IPS-18c (cell line): ENCODE measurements around the gene GPC5.
"Not testable (repeated sequence)": the region's sequence is repeated elsewhere in the genome, so short reads cannot be mapped to it uniquely, and the experiment has no call there.

Experiments
- H3K4me3 ChIP-seq: 2 replicates; pipeline ENCODE4 v1.7.0; 2013; ENCODE audit warnings: low read depth, mild to moderate bottlenecking, low read length, moderate library complexity; ENCODE audit not compliant: insufficient read depth
- H3K9me3 ChIP-seq: one replicate; pipeline ENCODE4 v1.6.1; 2013; ENCODE audit warnings: mild to moderate bottlenecking, low read length, moderate library complexity; ENCODE audit not compliant: control insufficient read depth, insufficient read depth

Gene GPC5

DNA sequence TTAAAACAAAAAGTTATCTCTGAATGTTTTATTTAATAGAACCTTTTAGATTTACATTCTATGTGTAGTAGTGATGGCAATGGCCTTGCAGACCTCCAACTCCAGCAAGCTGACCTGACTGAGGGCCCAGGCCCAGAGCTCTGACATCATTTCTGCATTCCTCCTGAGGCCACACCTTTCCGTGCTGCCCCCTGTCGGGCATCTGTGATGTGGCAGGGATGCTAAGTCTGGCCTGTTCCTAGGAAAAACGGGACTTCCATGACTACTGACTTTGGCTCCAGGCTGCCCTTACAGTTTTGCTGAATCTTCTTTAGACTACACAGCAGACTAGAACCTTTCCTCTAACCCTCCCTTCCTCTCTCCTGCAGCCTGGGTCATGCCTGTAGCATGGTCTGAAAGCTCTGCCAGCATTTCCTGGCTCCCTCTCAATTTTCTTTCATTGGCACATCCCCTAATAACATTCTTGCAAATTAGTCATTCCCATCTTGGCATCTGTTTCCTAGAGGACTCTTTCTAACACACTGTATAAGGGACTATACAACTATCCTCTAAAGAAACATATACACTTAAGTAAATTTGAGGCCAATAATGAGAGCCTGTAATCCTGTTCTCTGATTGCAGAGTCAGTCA lies 249.1 kb downstream of the GPC5 start:
- H3K9me3 ChIP-seq: no peaks in the 10 kb centered on the region
- H3K4me3 ChIP-seq: no peak overlapping the region

DNA sequence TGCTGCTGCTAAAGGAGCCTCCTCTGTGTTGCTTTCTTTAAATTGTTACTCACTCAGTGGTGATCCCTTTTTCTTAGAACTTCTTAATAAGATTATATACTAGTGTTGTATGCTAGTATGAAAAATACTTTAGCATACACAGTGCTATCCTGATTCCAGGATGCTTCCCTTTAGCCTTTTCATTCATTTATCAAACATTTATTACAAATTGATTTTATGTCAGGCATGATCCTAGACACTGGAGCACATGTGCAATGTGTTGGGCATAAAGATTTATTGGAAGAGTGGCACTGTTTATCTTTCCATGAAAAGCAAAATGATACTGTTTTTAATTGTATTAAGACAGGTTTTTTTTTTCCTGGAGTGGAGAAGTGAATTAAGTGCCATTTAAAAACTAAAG lies 249.6 kb downstream of the GPC5 start:
- Histone ChIP-seq H3K4me3 (no peak overlapping the region), H3K9me3 (no peaks in the 10 kb centered on the region)

DNA sequence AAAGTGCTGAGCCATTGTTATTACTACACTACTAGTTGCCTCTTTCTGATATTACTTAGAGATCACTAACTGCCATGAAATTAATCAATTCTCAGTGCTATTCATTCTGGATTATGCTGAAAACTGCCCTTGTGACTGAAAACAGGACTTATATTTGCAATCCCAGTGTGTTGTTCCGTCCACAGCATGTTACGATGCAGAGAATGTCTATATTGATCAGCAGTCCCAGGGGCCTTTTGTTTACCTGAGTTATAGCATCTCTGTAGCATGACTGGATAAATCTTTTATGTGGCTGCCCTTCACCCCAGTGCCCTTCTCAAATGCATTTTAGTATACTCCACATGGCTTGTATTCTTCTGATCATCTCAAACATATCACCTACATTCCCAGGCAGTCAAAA lies 251.0 kb downstream of the GPC5 start:
- H3K9me3 ChIP-seq: no peaks in the 10 kb centered on the region
- no peak overlapping the region for H3K4me3 ChIP-seq

DNA sequence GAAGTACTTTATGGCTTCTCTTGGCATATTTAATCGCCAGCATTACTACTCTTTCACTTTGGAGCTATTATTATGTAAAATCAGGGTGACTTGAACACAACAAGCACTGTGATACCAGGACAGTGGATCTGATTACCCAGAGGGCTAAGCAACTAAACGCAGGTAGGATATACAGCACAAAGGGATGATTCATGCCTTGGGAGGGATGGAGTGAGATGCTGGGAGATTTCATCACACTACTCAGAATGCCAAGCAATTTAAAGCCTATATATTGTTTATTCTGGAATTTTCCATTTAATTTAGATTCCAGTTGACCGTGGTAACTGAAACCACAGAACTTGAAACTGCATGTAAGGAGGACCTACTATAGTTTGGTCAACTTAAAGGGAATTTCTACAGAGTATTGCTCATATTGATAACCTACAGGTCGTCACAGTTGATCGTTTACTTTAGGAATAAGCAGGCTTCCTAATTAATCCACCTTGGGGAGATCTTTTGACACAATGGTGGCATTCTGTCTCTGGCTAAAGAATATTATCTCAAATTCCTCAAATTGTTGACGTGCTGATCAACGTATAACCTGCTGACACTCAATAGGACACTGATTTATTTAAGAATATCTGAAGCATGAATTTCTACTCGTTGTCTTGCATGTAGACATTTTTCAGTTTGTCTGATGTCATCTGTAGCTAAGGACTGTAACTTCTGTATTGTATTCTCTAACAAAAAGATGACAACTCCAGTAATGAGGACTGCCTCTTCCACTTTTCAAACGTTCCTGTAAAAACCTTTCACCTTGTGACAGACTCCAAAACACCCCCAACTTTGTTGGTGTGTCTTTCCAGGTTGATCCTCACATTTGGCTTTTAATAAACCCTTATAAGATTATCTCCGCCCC lies 254.2 kb downstream of the GPC5 start:
- Histone ChIP-seq H3K4me3 (no peak overlapping the region), H3K9me3 (no peaks in the 10 kb centered on the region)

DNA sequence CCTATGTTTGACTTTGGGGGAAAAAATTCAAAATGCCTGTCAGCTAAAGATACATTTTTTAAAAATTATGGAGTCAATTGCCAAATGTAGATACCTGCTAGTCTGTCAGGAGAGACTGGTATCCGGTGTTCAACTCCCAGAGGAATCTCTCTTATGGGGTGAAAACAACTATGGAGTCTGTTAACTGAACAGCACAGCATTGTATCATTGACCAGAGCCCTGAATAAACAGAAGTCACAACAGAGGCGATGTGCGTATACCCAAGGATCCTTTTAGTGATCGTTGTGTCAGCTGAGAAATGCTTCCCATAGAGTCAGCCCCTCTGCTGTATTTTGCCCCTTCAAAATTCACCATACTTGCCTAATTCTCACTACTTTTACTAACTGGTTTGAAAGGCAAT lies 257.3 kb downstream of the GPC5 start:
- H3K4me3 ChIP-seq: no peak overlapping the region
- H3K9me3 ChIP-seq: no peaks in the 10 kb centered on the region

DNA sequence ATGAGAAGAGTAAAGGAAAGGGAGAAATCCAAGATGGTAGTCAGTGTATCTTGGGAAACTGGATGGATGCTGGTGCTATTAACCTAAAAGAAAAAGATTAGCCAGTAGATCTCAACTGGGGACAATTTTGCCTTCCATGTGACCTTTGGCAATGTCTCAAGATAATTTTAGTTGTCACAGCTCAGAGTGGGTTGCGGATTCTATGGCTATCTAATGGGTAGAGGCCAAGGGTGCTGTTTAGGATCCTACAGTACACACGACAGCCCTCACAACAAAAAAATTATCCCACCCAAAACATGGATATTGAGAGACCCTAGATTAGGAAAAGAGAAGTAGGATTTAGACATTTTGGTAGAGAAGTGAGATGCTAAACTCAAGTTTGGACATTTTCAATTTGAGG lies 258.9 kb downstream of the GPC5 start:
- Histone ChIP-seq H3K9me3 (no peaks in the 10 kb centered on the region), H3K4me3 (no peak overlapping the region)

DNA sequence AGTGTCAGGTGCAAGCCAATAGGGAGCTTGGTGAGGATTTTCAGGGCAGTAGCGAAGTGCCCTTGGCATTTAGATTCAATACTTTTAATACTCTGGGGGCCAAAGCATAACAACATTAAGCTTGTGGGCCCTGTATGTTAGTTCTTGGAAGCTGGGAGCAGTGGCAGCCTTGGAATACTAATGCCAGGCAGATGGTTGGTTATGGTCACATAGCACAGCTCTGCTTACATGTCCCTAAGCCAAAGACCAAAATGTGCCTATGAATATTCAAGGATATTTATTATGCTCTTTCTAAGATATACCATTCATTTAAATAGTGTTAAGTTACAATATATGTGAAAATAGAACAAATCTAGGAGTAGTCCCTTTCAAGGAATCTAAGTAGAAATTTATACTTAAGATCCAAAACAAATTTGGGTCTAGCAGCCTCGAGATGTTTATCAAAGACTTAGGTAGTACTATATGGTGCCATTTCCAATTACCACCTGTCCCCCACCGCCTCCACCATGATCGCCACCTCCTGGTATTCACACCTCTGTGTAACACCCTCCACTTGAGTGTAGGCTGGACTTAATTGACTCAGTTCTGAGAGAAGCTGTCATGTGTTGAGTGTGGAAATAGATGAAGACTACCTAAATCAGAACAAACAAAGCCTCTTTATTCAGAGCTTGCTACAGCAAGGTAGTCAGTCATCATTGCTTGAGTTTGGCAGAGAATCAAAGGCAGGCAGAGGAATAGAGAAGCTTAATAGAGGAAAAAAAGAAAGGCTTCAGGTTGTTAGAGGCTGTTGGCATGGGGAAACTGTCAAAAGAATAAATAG lies 261.0 kb downstream of the GPC5 start:
- Histone ChIP-seq H3K4me3 (no peak overlapping the region), H3K9me3 (no peaks in the 10 kb centered on the region)

DNA sequence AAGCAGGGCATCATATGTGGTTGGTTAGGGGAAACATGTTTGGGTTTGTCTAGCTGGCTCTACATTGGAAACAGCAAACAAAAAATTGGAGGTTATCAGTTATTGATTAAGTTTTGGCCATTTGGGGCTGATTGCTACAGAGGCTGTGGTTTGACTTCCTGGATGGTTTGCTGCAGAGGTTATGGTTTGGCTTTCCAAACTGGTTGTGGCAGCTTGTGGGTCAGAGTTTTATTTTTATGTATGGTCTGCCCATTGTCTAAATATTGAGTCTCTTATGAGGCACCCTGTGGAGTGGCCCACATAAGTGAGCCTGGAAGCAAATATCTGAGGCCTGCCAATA lies 261.6 kb downstream of the GPC5 start:
- Histone ChIP-seq H3K9me3 (no peaks in the 10 kb centered on the region), H3K4me3 (no peak overlapping the region)

DNA sequence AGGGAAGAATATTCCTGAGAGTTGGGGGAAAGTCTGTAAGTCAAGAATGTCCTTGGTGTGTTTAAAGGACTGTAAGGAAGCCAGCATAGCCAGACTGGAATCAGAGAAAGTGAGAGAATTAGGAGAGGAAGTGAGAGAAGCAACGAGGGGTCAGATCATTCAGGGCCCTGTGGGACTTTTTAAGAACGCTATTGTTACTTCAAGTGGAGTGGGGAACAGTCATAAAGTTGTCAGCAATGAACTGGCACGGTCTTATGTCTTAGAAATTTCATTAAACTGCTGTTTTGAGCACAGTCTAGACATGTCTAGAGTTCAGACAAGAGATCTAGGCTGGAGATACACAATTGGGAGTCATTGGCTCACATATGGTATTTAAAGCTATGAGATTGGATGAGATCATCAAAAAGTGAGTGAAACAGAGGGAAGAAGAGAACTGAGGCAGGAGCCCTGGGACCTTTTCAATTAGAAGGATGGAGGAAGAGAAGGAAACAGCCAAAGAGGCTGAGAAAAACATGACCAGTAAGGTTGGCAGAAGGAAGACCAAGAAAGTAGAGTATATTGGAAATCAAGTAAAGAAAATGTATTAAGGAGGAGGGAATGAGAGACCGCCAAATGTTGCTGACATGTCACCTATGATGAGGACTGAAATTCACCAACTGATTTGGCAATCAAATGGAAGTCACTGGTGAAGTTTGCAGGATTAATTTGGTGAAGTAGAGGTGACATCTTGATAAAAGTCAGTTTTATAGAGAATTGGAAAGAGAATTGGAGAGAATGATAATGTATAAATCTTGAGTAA lies 263.5 kb downstream of the GPC5 start:
- no peak overlapping the region for H3K4me3 ChIP-seq
- H3K9me3 ChIP-seq: no peaks in the 10 kb centered on the region

DNA sequence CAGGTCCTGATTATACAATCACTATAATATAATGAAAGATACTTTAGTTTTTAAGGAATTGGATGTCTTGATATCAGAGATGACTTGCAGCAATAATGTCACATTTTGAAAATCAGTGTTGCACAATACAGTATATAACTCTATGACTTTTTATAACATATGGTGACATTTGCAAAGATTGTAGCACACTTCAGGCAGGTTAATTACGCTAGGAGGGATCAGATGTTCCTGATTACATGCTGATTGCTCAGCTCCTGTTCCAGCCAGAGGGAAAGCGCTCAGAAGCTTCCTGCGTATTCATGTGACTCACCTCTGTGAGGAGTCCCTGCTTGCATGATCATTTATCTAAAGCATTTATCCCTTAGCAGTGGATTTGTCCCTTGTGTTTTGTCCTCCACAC lies 265.6 kb downstream of the GPC5 start:
- Histone ChIP-seq H3K4me3 (no peak overlapping the region), H3K9me3 (no peaks in the 10 kb centered on the region)

DNA sequence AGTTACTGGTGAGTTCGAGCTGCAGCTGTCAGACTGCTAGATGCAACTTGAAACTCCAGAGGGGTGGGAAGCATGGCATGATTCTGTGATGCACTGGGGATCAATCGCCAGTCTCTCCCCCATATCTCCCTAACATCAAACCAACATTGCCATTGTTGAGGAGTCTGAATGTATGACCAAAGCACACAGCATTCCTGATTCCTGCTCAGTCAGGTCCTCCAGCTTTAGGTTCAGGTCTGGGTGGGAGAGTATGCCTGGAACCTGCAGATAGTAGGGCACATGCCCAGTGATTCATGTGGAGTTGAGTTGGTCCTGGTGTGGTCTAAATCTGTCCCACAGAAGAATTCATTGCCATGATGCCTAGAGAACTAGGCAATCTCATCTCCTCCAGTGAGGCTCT lies 269.1 kb downstream of the GPC5 start:
- no peaks in the 10 kb centered on the region for H3K9me3 ChIP-seq
- H3K4me3 ChIP-seq: no peak overlapping the region

DNA sequence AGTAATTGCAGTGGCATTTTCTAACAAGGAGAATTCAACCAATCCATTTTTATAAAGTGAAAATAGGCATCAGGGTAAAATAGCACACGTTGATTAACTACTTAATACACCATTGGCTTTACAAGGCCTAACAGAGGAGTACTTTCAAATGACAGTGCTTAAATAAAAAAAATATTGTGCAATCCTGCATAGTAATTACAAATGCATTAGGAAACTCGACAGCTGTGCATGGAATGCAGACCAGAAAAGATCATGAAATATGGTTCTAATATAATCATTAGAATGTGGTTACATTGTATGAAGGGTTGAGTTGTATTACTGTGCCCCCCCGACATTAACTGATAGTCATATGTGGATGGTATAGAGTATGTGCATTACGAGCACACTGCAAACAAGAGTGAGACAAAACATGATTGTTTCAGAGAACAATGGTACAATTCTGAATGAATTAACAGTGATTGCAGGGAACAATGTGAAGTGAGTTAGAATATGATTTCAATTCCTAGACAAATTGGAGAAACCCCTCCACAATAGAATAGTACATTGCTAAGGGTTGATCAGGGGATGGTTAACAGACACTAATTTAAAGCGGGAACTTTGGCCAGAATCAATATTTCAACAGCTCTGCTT lies 270.6 kb downstream of the GPC5 start:
- Histone ChIP-seq H3K9me3 (no peaks in the 10 kb centered on the region), H3K4me3 (no peak overlapping the region)

DNA sequence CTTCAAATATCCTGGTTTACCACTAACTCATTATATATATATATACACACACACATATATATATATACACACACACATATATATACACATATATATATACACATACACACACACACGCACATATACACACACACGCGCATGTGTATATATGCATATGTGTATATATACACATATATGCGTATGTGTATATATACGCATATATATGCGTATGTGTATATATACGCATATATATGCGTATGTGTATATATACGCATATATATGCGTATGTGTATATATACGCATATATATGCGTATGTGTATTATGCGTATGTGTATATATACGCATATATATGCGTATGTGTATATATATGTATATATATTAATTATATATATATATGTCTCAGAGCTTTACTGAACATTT lies 275.9 kb downstream of the GPC5 start:
- not testable (repeated sequence) for H3K4me3 ChIP-seq

DNA sequence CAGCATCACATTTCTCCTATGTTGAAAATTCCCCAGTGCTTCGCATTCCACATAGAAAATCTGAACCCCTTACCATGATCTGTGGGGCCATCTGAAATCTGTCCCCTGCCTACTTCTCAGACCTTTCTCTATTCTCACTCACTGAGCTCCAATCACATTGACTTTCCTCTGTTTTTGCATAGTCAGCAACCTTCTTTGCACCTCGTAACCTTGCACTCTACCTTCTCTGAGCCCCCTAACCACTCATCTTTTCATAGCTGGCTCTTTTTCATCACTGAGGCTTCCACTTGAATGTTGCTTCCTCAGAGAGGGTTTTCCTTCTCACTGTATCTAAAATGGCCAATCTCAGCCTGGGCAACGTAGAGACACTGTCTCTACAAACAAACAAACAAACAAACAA lies 286.3 kb downstream of the GPC5 start:
- Histone ChIP-seq H3K4me3 (no peak overlapping the region), H3K9me3 (no peaks in the 10 kb centered on the region)

More for the DNA sequence above, 275.9 kb downstream of the GPC5 start:
- H3K9me3 ChIP-seq: not testable (repeated sequence)

DNA sequence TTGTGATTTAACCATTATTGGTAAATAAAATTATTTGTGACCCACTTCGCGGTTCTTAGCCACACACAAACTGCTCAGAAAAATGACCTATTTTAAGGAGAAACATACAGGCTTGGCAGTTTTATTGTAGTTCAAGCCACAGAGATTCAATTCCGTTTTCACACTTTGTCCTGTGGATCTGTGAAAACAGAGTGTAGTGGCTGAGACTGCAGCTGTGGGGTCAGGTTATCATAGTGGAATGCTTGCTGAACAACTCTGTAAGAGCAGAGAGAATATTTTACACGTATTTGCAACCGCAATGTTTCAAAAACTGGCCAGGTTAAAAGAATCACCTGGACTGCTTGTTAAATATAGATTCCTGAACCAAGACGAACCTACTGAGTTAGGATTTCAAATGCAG lies 292.5 kb downstream of the GPC5 start:
- no peak overlapping the region for H3K4me3 ChIP-seq
- no peaks in the 10 kb centered on the region for H3K9me3 ChIP-seq

DNA sequence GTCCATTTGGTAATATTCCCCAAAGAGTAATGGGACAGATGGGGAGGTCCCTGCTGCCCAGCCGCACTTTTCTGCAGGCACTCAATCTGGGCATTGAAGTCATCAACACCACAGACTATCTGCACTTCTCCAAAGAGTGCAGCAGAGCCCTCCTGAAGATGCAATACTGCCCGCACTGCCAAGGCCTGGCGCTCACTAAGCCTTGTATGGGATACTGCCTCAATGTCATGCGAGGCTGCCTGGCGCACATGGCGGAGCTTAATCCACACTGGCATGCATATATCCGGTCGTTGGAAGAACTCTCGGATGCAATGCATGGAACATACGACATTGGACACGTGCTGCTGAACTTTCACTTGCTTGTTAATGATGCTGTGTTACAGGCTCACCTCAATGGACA lies 295.0 kb downstream of the GPC5 start:
- no peak overlapping the region for H3K4me3 ChIP-seq

DNA sequence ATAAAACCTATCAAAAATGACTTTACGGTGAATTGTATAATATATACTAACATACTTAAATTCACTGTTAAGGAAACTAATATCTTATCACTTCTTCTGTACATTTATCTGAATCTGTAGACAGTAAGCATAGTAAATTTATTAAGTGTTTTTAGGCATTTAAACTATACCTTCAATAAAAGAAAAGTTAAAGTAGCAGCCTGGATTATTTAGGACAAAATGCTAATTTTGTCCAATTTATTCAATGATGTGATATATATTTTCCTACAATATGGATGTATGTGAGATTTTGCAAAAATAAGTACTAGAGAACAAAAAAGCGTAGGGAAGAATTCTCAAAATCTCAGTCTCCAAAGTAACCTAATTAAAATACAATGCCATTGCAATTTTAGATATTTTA lies 299.9 kb downstream of the GPC5 start:
- no peak overlapping the region for H3K4me3 ChIP-seq
- no peaks in the 10 kb centered on the region for H3K9me3 ChIP-seq

More for the DNA sequence above, 295.0 kb downstream of the GPC5 start:
- H3K9me3 ChIP-seq: no peaks in the 10 kb centered on the region
